RWPE2 (cell line): ENCODE data around the gene CDC42BPG.

Experiments
- ATAC-seq: fragments of 200-7000 bp; cut with Tn5 transposase; 3 replicates; pipeline ENCODE4 v1.9.1; 2021; ENCODE audit warnings: low read depth
- DNase-seq: peaks from one replicate; pipeline ENCODE4 v3.0.0-alpha.2; 2020; ENCODE audit warnings: low spot score
- H3K27ac ChIP-seq: fragments of 450-650 bp; 2 replicates; pipeline ENCODE4 v1.5.1; 2017; ENCODE audit warnings: mild to moderate bottlenecking; ENCODE audit not compliant: poor library complexity, severe bottlenecking
- H3K27me3 ChIP-seq: fragments of 250-450 bp; sonication (Bioruptor Pico); 2 replicates; pipeline ENCODE4 v1.5.1; 2021; ENCODE audit warnings: mild to moderate bottlenecking, moderate library complexity; ENCODE audit not compliant: insufficient read depth, poor library complexity, severe bottlenecking
- H3K36me3 ChIP-seq: fragments of 250-450 bp; sonication (Bioruptor Pico); 2 replicates; pipeline ENCODE4 v1.5.1; 2020; ENCODE audit warnings: low read depth, mild to moderate bottlenecking, moderate library complexity
- H3K4me1 ChIP-seq: fragments of 250-450 bp; sonication (Bioruptor Pico); 2 replicates; pipeline ENCODE4 v1.5.1; 2021; ENCODE audit warnings: mild to moderate bottlenecking, moderate library complexity; ENCODE audit not compliant: insufficient read depth, poor library complexity, severe bottlenecking
- H3K4me3 ChIP-seq: fragments of 250-450 bp; sonication (Bioruptor Pico); 2 replicates; pipeline ENCODE4 v1.5.1; 2021; ENCODE audit warnings: mild to moderate bottlenecking, moderate library complexity; ENCODE audit not compliant: severe bottlenecking
- H3K9me3 ChIP-seq: fragments of 250-450 bp; sonication (Bioruptor Pico); 2 replicates; pipeline ENCODE4 v1.5.1; 2021; ENCODE audit warnings: mild to moderate bottlenecking, moderate library complexity; ENCODE audit not compliant: severe bottlenecking
- TF ChIP-seq, protein P1 (sequence below): fragments of 450-650 bp; IDR thresholded peaks from one replicate; pipeline ENCODE4 v1.5.1; 2017; ENCODE audit warnings: mild to moderate bottlenecking, moderate library complexity; ENCODE audit not compliant: poor library complexity, severe bottlenecking

Gene CDC42BPG

GRCh38 chr11:64776875-64777274 lies 67.6 kb downstream of the CDC42BPG start:
- Histone ChIP-seq H3K4me3 (peak overlapping the region; percentile 77), H3K36me3 (peaks cover 57% of the 10 kb centered on the region), H3K4me1 (peaks cover 14% of the 10 kb centered on the region), H3K27ac (peak overlapping the region; percentile 97), H3K9me3 (no peaks in the 10 kb centered on the region), H3K27me3 (no peaks in the 10 kb centered on the region)
- TF ChIP-seq, protein P1, sequence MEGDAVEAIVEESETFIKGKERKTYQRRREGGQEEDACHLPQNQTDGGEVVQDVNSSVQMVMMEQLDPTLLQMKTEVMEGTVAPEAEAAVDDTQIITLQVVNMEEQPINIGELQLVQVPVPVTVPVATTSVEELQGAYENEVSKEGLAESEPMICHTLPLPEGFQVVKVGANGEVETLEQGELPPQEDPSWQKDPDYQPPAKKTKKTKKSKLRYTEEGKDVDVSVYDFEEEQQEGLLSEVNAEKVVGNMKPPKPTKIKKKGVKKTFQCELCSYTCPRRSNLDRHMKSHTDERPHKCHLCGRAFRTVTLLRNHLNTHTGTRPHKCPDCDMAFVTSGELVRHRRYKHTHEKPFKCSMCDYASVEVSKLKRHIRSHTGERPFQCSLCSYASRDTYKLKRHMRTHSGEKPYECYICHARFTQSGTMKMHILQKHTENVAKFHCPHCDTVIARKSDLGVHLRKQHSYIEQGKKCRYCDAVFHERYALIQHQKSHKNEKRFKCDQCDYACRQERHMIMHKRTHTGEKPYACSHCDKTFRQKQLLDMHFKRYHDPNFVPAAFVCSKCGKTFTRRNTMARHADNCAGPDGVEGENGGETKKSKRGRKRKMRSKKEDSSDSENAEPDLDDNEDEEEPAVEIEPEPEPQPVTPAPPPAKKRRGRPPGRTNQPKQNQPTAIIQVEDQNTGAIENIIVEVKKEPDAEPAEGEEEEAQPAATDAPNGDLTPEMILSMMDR: no peak
- DNase-seq (no peak), ATAC-seq (no peak)

- Histone ChIP-seq H3K27me3 (no peaks in the 10 kb centered on the region), H3K27ac (no peak overlapping the region), H3K9me3 (no peaks in the 10 kb centered on the region), H3K4me3 (peak overlapping the region; percentile 77), H3K4me1 (peaks cover 14% of the 10 kb centered on the region), H3K36me3 (peaks cover 61% of the 10 kb centered on the region)
- DNase-seq (no peak), ATAC-seq (no peak)
- TF ChIP-seq, protein P1: no peak
These were observed 68.0 kb downstream of the CDC42BPG start for GRCh38 chr11:64776425-64776824.

DNA sequence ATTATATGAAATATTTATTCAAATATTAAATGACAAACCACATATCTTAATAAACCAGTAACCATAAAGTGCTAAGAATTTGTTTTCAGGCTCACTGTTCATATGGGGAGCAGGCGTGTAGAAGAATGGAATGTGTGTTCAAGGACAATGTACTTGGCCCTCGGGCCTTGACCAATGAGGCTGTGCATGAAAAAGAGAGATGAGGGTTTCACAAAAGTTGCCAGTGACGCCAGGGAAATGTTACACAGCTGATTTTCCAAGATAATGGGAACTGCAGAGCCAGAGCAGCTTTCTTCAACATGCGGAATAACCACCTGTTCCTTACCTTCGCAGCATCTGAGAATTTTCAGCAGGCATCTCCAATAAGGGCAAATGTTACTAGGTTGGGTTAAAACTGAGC lies 70.3 kb downstream of the CDC42BPG start:
- H3K27ac ChIP-seq: no peak overlapping the region
- peaks cover 84% of the 10 kb centered on the region for H3K36me3 ChIP-seq
- TF ChIP-seq, protein P1: no peak
- DNase-seq (no peak), ATAC-seq (no peak)
- H3K4me3 ChIP-seq: no peak overlapping the region
- H3K27me3 ChIP-seq: no peaks in the 10 kb centered on the region
- H3K4me1 ChIP-seq: peaks cover 14% of the 10 kb centered on the region
- H3K9me3 ChIP-seq: no peaks in the 10 kb centered on the region
